Vagina (tissue), 2 donors: ENCODE measurements around the gene ARHGAP26. TPM values are rescaled to one million over a fixed set of nuclear protein-coding genes. Genes with fewer than 3 reads are reported as not detected.

Source experiments
- DNase-seq, 2 donors: peaks; one replicate each; pipeline ENCODE4 v3.0.0-alpha.2; 2017; ENCODE audit errors: extremely low spot score in 2 of 2
- H3K27ac ChIP-seq: fragments of 200-600 bp; sonication (generic); one replicate; pipeline ENCODE4 v1.5.1; 2019
- H3K27me3 ChIP-seq: fragments of 200-600 bp; sonication (generic); one replicate; pipeline ENCODE4 v1.5.1; 2019
- H3K36me3 ChIP-seq, 2 donors: fragments of 200-600 bp; sonication (generic); one replicate each; pipeline ENCODE4 v1.5.1; 2017 to 2019
- H3K4me1 ChIP-seq: fragments of 200-600 bp; sonication (generic); one replicate; pipeline ENCODE4 v1.5.1; 2019
- H3K4me3 ChIP-seq, 2 donors: fragments of 200-600 bp; sonication (generic); 1 replicate in 1 of 2; 2 replicates in 1 of 2; pipeline ENCODE4 v1.5.1; 2016 to 2019
- H3K9me3 ChIP-seq: fragments of 200-600 bp; sonication (generic); one replicate; pipeline ENCODE4 v1.5.1; 2019
- POLR2A ChIP-seq, 2 donors: fragments of 450-650 bp; IDR thresholded peaks; one replicate each; pipeline ENCODE4 v1.6.1; 2017; ENCODE audit warnings: antibody characterized with exemption in 2 of 2, mild to moderate bottlenecking in 2 of 2, moderate library complexity in 2 of 2
- POLR2AphosphoS5 ChIP-seq, 2 donors: sonication (generic); formaldehyde crosslinking; IDR thresholded peaks; one replicate each; pipeline ENCODE4 v1.9.0; 2017; ENCODE audit warnings: antibody characterized with exemption in 2 of 2, mild to moderate bottlenecking in 2 of 2, low read depth in 1 of 2; ENCODE audit not compliant: insufficient read depth in 1 of 2
- intact Hi-C: fragments of 100-400 bp; cut with DNase I; formaldehyde crosslinking; loops from one replicate; pipeline ENCODE4 v1.15.1; 2023
- total RNA-seq: library from RNA; depleted of rRNA; stranded (reverse); fragments of >200 nt; gene quantifications from one replicate; pipeline ENCODE4 v1.2.3, GENCODE V29; 2016
- TF ChIP-seq, protein P1 (sequence below), 3 experiments: fragments of 450-650 bp in 2 of 3; fragments of 200-600 bp in 1 of 3; sonication (generic) in 1 of 3; IDR thresholded peaks; one replicate each; pipeline ENCODE4 v1.5.1; 2017 to 2019; ENCODE audit warnings: antibody characterized with exemption in 3 of 3, mild to moderate bottlenecking in 2 of 3, moderate library complexity in 2 of 3

Gene ARHGAP26
- total RNA-seq, 1 donor from 2014 or later: 42.5 TPM

DNA sequence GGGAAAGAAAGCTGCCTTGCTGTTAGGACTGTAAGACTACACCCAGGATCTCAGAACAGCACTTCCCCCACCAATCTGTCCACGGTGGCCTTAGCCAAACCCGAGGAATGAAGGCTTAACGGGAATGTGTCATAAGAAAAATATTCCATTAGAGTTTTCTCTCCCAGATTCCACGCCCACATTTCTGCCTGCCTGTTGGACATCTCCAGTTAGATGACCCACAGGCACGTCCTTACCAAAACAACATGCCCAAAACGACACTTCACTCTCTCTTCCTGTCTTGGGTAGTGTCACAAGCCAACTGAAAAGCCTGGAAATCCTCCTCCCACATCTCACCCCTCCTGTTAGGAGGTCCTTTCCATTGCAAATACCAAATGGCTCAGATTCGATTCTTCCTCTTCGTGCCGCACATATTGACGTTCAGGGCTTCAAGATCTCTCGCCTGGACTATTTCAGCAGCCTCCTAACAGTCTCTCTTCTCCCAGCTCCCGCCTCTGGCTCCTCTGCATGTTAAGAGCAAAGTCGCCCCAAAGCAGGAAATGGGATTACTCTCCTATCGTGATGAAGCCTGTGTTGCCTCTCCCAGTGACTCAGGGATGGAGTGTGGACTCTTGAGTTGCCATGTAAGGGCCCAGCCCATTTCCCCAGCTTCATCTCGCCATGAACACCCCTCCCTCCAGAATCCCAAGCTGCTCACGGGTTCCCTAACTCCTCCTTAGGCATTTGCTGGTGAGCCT, 474.0 kb downstream of the ARHGAP26 start:
- intact Hi-C loops: no loop called here
- Histone ChIP-seq H3K36me3 (no peaks in the 10 kb centered on the region), H3K9me3 (no peaks in the 10 kb centered on the region), H3K27ac (peak overlapping the region; percentile 59), H3K27me3 (no peaks in the 10 kb centered on the region), H3K4me3 (peak overlapping the region; percentile 15 to 20), H3K4me1 (peaks cover 25% of the 10 kb centered on the region)
- peak in 1 of 2 donors; percentile 89 for DNase-seq
- peak in 1 of 2 donors; percentile 60 for TF ChIP-seq POLR2AphosphoS5 (IDR thresholded peaks at IDR 0.05; ENCODE audit: insufficient read depth in 1 of 2, low read depth in 1 of 2)
- TF ChIP-seq, protein P1, sequence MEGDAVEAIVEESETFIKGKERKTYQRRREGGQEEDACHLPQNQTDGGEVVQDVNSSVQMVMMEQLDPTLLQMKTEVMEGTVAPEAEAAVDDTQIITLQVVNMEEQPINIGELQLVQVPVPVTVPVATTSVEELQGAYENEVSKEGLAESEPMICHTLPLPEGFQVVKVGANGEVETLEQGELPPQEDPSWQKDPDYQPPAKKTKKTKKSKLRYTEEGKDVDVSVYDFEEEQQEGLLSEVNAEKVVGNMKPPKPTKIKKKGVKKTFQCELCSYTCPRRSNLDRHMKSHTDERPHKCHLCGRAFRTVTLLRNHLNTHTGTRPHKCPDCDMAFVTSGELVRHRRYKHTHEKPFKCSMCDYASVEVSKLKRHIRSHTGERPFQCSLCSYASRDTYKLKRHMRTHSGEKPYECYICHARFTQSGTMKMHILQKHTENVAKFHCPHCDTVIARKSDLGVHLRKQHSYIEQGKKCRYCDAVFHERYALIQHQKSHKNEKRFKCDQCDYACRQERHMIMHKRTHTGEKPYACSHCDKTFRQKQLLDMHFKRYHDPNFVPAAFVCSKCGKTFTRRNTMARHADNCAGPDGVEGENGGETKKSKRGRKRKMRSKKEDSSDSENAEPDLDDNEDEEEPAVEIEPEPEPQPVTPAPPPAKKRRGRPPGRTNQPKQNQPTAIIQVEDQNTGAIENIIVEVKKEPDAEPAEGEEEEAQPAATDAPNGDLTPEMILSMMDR (IDR thresholded peaks at IDR 0.05): no peak

DNA sequence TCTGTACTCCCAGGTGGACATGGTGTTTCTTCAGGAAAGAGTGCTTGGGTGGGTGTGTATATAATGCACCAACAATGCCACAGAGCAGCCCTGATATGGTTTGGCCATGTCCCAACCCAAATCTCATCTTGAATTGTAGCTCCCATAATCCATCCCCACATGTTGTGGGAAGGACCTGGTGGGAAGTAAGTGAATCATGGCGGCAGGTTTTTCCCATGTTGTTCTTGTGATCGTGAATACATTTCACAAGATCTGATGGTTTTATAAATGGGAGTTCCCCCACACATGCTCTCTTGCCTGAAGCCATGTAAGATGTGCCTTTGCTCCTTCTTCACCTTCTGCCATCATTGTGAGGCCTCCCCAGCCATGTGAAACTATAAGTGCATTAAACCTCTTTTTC, 474.8 kb downstream of the ARHGAP26 start:
- H3K27ac ChIP-seq: peak overlapping the region; percentile 59
- H3K9me3 ChIP-seq: no peaks in the 10 kb centered on the region
- H3K36me3 ChIP-seq: no peaks in the 10 kb centered on the region
- TF ChIP-seq POLR2AphosphoS5 (IDR thresholded peaks at IDR 0.05; ENCODE audit: insufficient read depth in 1 of 2, low read depth in 1 of 2) (no peak), POLR2A (IDR thresholded peaks at IDR 0.05) (no peak)
- TF ChIP-seq, protein P1 (IDR thresholded peaks at IDR 0.05): no peak
- no peaks in the 10 kb centered on the region for H3K27me3 ChIP-seq
- no peak overlapping the region for H3K4me3 ChIP-seq
- intact Hi-C loops: no loop called here
- H3K4me1 ChIP-seq: peaks cover 25% of the 10 kb centered on the region
- DNase-seq: peak in 1 of 2 donors; percentile 52

DNA sequence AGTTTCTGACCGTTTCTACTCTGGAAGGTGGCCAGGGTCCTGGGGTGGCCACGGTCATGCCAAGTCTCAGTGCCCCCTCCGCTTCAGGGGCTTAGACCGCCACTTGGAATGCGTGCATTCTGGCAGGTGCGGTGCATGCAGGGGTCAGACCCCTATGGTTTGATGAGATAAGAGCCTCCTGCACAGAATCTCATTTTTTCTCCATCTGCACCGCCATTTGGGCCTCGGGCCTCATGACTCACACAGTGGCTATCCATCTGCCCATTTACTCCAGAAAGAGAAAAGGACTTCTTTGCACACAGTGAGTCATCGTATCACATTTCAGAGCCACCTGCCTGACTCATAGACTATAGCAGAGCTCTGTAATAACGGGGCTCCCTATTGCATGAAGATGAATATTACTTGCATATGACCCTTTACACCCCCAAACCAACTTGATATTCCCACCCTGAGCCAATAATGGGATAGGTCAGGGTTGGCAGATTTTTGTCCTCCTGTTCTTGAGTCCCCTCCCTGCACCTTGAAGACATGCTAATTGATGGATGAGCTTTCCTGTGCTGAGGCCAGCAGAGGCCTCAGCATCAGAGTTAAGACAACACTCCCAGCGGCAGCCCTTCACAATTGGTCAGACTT, 475.9 kb downstream of the ARHGAP26 start:
- no peak overlapping the region for H3K4me3 ChIP-seq
- DNase-seq: peak in 1 of 2 donors; percentile 76
- peaks cover 25% of the 10 kb centered on the region for H3K4me1 ChIP-seq
- no peak overlapping the region for H3K27ac ChIP-seq
- intact Hi-C loops: no loop called here
- TF ChIP-seq, protein P1 (IDR thresholded peaks at IDR 0.05): no peak
- no peak for TF ChIP-seq POLR2A (IDR thresholded peaks at IDR 0.05)
- no peaks in the 10 kb centered on the region for H3K27me3 ChIP-seq
- no peaks in the 10 kb centered on the region for H3K36me3 ChIP-seq
- no peaks in the 10 kb centered on the region for H3K9me3 ChIP-seq

DNA sequence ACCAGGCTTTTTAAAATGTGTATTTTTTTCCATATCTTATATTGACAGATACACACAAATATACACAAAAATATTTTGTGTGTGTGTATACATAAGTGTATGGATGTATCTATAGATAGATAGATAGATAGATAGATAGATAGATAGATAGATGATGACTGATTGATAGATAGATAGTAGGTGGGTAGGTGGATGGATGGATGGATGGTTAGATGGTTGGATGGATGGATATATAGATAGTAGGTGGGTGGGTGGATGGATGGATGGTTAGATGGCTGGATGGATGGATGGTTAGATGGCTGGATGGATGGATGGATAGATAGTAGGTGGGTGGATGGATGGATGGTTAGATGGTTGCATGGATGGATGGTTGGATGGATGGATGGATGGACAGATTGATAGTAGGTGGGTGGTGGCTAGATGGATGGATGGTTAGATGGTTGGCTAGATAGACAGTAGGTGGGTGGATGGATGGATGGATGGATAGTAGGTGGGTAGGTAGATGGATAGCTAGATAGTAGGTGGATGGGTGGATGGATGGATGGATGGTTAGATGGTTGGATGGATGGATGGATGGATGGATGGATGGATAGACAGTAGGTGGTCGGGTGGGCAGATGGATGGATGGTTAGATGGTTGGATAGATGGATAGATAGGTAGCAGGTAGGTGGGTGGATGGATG, 477.1 kb downstream of the ARHGAP26 start:
- intact Hi-C loops: no loop called here
- DNase-seq: peak in 1 of 2 donors; percentile 13
- H3K27me3 ChIP-seq: no peaks in the 10 kb centered on the region
- H3K36me3 ChIP-seq: no peaks in the 10 kb centered on the region
- no peak overlapping the region for H3K4me3 ChIP-seq
- peaks cover 25% of the 10 kb centered on the region for H3K4me1 ChIP-seq
- no peaks in the 10 kb centered on the region for H3K9me3 ChIP-seq
- TF ChIP-seq, protein P1 (IDR thresholded peaks at IDR 0.05): no peak
- TF ChIP-seq POLR2A (IDR thresholded peaks at IDR 0.05) (no peak), POLR2AphosphoS5 (IDR thresholded peaks at IDR 0.05; ENCODE audit: insufficient read depth in 1 of 2, low read depth in 1 of 2) (no peak)
- H3K27ac ChIP-seq: no peak overlapping the region
